COR-L47 (cell line): Measurements from ENCODE around the gene TXNRD3.

Experiments
- DNase-seq: peaks from one replicate; lab custom pipeline; 2025; lab: John Stamatoyannopoulos, UW

The TXNRD3 gene

DNA sequence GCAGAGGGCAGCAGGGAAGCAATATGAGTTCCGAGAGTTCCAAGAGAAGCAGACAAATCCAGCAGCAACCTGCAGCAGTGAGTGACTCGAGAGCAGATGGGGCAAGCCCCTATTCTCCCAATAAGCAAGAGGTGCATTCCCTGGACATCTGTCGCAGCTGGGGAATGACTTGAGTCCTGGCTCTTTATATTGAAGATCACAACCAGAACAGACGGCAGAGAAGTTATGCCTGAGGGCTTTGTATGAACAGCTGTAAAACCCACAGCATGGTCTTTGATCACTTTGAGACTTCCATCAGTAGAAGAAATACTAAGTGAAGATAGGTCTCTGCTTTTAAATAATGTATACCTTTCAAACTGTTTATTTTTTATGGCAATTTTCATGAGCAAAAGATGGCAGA is 72.6 kb downstream of the TXNRD3 start:
- DNase-seq: no peak

DNA sequence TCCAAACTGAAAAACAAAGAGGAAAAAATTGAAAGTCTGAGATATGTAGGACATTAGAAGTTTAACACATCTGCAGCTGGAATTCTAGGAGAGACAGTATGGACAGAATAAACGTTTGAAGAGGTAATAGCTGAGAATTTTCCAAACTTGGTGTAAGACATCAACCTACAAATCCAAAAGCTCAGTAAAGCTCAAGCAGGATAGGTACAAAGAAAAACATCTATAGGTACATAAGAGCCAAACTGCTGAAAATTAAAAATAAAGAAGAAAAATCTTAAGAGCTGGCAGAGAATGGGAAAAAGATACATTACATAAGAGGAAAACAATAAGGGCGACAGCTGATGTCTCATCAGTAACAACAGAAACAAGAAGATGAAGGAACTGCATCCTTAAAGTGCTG is 73.4 kb downstream of the TXNRD3 start:
- no peak for DNase-seq

- no peak for DNase-seq
Measured at GRCh38 chr3:126580746-126581145, 74.2 kb downstream of the TXNRD3 start.

GRCh38 chr3:126578702-126579101 is 76.2 kb downstream of the TXNRD3 start:
- DNase-seq: no peak

DNA sequence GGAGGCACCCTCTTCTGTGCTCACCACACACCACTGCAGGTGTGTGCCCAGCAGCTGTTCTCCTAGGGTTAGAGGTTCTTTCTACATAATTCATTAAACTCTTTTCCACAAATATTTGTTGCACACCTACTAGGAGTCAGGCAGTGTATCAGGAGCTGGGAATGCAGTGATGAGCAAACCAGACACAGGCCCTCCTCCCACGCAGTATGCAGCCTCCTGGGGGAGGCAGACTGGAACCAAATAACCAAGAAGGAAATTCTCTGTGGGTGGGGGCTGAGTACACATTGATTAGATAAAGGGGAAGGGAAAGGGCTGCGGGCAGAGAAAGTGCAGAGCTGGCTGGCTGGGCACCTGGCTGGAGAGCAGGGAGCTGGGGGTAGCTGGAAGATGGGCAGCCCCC is 77.7 kb downstream of the TXNRD3 start:
- DNase-seq: no peak

DNA sequence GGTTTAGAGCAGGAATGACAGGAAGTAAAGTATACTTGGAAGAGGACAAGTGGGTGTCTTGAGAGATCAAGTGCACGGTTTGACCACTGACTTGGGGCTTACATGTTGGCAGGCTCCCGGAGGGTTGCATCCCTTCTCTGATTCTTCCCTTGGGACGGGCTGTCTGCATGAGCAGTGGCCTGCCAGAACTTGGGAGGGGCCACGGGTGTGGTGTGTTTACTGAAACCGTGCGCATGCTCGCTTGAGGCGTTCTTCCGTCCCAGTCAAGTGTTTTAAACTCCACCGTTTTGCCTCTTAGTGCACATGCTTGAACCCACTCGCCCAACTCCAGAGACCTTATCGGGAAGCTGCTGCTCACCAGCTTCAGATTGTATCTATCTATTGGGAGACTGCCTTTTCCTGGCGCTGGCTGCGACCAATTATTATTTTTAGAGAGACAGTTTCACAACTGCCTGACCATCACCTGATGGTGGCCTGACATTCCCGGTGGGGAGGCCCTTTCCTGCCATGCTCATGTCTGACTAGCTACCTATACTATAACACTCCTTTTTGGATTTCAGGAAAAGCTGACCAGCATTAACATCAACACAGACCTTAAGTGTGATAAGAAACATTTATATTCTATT is 81.3 kb downstream of the TXNRD3 start:
- DNase-seq: no peak

- DNase-seq: no peak
Measured at GRCh38 chr3:126571078-126571477, 83.8 kb downstream of the TXNRD3 start.

DNA sequence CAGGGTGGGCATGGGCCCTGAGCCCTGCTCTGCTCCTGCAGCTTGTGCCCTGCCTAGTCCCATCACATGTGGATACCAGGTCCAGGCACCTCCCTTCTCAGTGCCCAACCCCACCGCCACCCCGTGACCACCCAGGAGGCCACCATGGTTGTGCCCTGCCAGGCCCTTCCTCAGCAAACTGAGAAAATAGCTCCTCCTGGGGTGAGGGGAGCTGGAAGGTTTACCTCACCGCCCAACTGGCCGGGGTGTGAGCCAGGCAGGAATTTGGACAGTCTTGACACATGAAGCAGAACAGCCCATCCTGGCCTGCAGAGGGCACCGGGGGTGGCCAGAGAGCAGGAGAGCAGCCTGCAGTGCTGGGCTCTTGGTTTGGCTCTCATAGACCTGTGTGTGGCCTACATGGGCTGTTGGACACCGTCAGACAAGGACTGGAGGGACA is 84.8 kb downstream of the TXNRD3 start:
- no peak for DNase-seq

GRCh38 chr3:126569390-126569975 is 85.4 kb downstream of the TXNRD3 start:
- DNase-seq: no peak

GRCh38 chr3:126568776-126569342 is 86.1 kb downstream of the TXNRD3 start:
- DNase-seq: no peak

DNA sequence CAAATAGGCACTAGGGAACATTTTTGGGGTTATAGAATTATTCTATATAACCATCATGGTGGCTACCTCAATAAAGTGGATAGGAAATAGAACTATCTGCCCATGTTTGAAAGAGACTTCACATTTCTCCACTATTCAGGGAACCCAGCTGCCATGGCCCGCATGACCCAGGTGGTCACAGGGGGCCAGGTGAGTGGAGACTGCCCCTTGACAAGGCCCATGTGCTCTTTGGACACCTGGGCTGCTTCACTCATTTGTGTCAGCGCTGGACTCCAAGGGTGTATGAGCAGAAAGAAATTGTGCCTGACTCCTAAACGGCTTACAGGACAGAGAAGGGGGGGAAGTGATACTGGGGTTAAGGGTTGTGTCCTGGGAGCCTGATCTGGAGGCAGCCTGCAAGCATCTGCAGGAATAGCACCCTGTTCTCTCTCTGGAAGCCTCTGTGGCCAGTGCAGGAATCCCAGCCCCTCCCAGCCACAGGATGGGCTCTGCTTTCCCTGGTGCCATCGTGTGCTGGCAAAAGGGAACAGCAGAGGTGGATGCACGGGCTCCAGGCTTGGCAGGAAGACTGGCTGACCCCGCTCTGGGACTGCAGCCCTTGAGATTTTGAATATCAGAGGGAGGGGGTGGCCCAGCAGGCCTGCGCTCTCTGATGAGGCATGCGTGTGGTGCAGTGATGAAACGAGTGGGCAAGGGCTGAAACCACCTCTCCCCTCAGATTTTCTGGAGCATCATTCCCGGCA is 87.1 kb downstream of the TXNRD3 start:
- peak; percentile 9 for DNase-seq

GRCh38 chr3:126562737-126563276 is 92.1 kb downstream of the TXNRD3 start:
- no peak for DNase-seq

GRCh38 chr3:126558336-126559071 is 96.4 kb downstream of the TXNRD3 start, which contains the start of gene C3orf22:
Gene C3orf22, minus strand, starts transcription at chr3:126558932. Its CDS starts 5,542 bp downstream, at chr3:126553390.
- no peak for DNase-seq

DNA sequence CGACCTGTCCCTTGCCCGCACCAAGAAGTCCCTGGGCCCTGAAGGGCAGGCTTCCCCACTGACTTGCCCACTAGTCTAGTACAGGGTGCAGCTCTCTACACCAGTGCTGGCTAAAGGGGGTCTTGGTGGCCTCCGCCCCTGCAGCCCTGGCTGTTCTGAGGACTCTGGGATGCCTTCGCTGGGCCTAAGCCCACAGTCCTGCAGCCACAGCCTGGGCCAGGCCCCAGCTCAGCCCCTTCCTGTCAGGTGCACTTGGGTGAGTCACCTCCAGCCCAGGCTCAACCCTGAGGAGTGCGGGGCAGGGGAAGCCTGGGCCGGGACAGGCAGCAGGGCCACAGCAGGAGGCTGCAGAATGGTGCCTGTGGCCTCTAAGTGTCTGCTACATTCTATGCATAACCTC is 97.2 kb downstream of the TXNRD3 start:
- no peak for DNase-seq

GRCh38 chr3:126557415-126557745 is 97.5 kb downstream of the TXNRD3 start:
- DNase-seq: no peak
